Tibial nerve (tissue), 4 donors: ENCODE data around the gene ACSM3. TPM values are rescaled to one million over a fixed set of nuclear protein-coding genes. Genes with fewer than 3 reads are reported as not detected.

Source experiments
- DNase-seq, 2 donors: peaks; one replicate each; pipeline ENCODE4 v3.0.0-alpha.2; 2019; ENCODE audit warnings: low spot score in 2 of 2
- H3K27ac ChIP-seq, 4 donors: fragments of 200-600 bp; sonication (generic) in 3 of 4; one replicate each; pipeline ENCODE4 v1.5.1; 2017 to 2019; ENCODE audit warnings: mild to moderate bottlenecking in 1 of 4
- H3K27me3 ChIP-seq, 2 donors: fragments of 200-600 bp; sonication (generic) in 1 of 2; one replicate each; pipeline versions ENCODE4 v1.5.1 to v1.6.0; 2017 to 2019
- H3K36me3 ChIP-seq, 3 donors: fragments of 200-600 bp; sonication (generic); one replicate each; pipeline ENCODE4 v1.5.1; 2018 to 2019
- H3K4me1 ChIP-seq, 4 donors: fragments of 200-600 bp; sonication (generic) in 3 of 4; one replicate each; pipeline ENCODE4 v1.5.1; 2017 to 2019
- H3K4me3 ChIP-seq, 4 donors: fragments of 200-600 bp; sonication (generic) in 3 of 4; one replicate each; pipeline ENCODE4 v1.5.1; 2017 to 2019; ENCODE audit warnings: mild to moderate bottlenecking in 1 of 4, moderate library complexity in 1 of 4
- H3K9me3 ChIP-seq, 4 donors: fragments of 200-600 bp; sonication (generic) in 3 of 4; one replicate each; pipeline ENCODE4 v1.5.1; 2017 to 2019
- EP300 ChIP-seq, 2 donors: sonication (generic); formaldehyde crosslinking; IDR thresholded peaks; one replicate each; pipeline ENCODE4 v1.6.1; 2017; ENCODE audit warnings: antibody characterized with exemption in 2 of 2, mild to moderate bottlenecking in 1 of 2
- POLR2A ChIP-seq, 2 donors: fragments of 450-650 bp; IDR thresholded peaks; one replicate each; pipeline ENCODE4 v1.6.1; 2017; ENCODE audit warnings: antibody characterized with exemption in 2 of 2, mild to moderate bottlenecking in 2 of 2, moderate library complexity in 2 of 2
- WGBS, 2 donors: methylation state at CpG; one replicate each; pipeline ENCODE4 v1.1.5; 2018; 5-methylcytosine and 5-hydroxymethylcytosine counted together
- total RNA-seq, 4 donors: library from RNA; depleted of rRNA; stranded (reverse); fragments of >200 nt; gene quantifications; one replicate each; pipeline ENCODE4 v1.1.0, GENCODE V29; 2016
- TF ChIP-seq, protein P1 (sequence below), 5 experiments: fragments of 200-600 bp in 3 of 5; fragments of 450-650 bp in 2 of 5; sonication (generic) in 3 of 5; IDR thresholded peaks; one replicate each; pipeline ENCODE4 v1.5.1; 2016 to 2019; ENCODE audit warnings: antibody characterized with exemption in 5 of 5, mild to moderate bottlenecking in 3 of 5, moderate library complexity in 2 of 5

Gene ACSM3
- total RNA-seq, 4 donors from 2014 or later = 1.2 to 2.5 (median 1.6) TPM

DNA sequence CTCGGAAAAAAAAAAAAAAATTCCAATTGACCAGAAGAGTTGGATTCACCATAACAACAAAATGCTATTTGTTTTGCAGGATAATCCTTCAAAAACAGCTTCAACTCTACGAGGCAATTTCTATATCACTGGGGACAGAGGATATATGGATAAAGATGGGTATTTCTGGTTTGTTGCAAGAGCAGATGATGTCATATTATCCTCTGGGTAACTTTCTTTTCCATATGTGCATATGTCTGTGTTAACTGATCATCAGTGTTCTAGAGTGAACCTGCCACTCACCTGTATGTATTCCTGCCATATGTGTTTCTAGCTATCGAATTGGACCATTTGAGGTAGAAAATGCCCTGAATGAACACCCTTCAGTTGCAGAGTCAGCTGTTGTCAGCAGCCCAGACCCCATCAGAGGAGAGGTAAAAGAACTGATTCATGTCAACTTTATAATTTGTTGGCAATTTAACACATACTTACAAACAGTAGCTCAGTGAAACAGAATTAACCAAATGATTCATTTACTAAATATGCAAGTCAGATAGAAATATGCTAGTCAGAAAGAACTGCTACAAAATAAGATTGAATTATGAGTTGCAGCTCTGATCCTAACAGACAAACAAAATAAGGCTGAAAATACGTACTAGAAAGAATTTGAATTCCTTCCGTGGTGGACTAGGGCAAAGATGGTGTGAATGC lies 28.3 kb downstream of the ACSM3 start:
- Histone ChIP-seq H3K27me3 (no peaks in the 10 kb centered on the region), H3K27ac (no peak overlapping the region), H3K4me1 (no peaks in the 10 kb centered on the region), H3K4me3 (no peak overlapping the region), H3K9me3 (no peaks in the 10 kb centered on the region), H3K36me3 (peaks cover 0 to 14% (median 0%) of the 10 kb centered on the region in 3 donors)
- WGBS, 2 donors = 58 to 69% methylated on average over 5 of the region's 5 CpGs
- DNase-seq = no peak
- no peak for TF ChIP-seq POLR2A (IDR thresholded peaks at IDR 0.05)
- TF ChIP-seq, protein P1, sequence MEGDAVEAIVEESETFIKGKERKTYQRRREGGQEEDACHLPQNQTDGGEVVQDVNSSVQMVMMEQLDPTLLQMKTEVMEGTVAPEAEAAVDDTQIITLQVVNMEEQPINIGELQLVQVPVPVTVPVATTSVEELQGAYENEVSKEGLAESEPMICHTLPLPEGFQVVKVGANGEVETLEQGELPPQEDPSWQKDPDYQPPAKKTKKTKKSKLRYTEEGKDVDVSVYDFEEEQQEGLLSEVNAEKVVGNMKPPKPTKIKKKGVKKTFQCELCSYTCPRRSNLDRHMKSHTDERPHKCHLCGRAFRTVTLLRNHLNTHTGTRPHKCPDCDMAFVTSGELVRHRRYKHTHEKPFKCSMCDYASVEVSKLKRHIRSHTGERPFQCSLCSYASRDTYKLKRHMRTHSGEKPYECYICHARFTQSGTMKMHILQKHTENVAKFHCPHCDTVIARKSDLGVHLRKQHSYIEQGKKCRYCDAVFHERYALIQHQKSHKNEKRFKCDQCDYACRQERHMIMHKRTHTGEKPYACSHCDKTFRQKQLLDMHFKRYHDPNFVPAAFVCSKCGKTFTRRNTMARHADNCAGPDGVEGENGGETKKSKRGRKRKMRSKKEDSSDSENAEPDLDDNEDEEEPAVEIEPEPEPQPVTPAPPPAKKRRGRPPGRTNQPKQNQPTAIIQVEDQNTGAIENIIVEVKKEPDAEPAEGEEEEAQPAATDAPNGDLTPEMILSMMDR (IDR thresholded peaks at IDR 0.05) = no peak
- TF ChIP-seq EP300 (IDR thresholded peaks at IDR 0.05) = no peak

DNA sequence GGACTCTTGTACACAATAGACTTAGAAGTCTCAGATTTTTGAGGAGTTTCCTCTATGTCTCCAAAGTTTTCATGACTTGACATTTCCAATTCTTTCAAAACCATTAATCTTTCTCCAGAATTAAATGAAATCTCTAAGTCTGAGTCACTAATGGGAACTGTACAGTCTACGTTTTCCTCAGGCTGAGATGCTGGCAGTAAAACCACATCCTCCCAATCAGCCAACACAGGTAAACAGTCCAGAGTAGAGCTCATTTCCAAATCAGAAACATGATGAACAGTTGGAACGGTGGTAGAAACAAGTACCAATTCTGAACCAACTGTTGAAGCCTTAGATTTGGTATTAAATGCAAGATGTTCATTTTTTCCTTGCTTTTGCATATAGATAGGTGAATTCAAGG lies 34.5 kb downstream of the ACSM3 start:
- TF ChIP-seq POLR2A (IDR thresholded peaks at IDR 0.05) = no peak
- TF ChIP-seq, protein P1 (IDR thresholded peaks at IDR 0.05) = no peak
- TF ChIP-seq EP300 (IDR thresholded peaks at IDR 0.05) = no peak
- Histone ChIP-seq H3K36me3 (peaks cover 0 to 41% (median 0%) of the 10 kb centered on the region in 3 donors), H3K27ac (no peak overlapping the region), H3K9me3 (no peaks in the 10 kb centered on the region), H3K4me3 (no peak overlapping the region), H3K4me1 (no peaks in the 10 kb centered on the region), H3K27me3 (no peaks in the 10 kb centered on the region)
- no peak for DNase-seq
- WGBS, 2 donors = 84% methylated on average over 2 of the region's 2 CpGs

DNA sequence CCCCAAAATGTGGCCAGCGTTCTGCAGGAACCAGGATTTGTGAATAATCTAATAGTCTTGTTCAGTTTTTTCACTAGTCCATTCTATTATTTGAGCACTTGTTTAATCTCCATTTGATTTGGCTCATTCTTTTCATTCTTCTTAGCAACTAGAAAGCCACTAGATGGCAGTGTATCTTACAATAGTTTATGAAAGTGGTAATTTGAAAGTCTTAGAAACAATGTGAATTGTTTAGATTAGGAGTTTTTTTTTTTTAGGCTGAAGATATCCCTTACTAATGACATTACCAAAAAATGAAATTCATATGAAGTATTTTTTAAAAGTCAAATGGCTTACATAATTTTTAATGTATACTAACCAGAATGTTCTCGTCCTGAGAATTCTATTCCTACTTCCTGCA lies 35.8 kb downstream of the ACSM3 start:
- TF ChIP-seq POLR2A (IDR thresholded peaks at IDR 0.05) (no peak), EP300 (IDR thresholded peaks at IDR 0.05) (no peak)
- TF ChIP-seq, protein P1 (IDR thresholded peaks at IDR 0.05) = peak; percentile 47 to 60 (median 56)
- H3K36me3 ChIP-seq = peaks cover 0 to 41% (median 0%) of the 10 kb centered on the region in 3 donors
- H3K4me3 ChIP-seq = no peak overlapping the region
- no peak for DNase-seq
- peak overlapping the region in 1 of 4 donors; percentile 16 for H3K27ac ChIP-seq
- no peaks in the 10 kb centered on the region for H3K9me3 ChIP-seq
- H3K27me3 ChIP-seq = no peaks in the 10 kb centered on the region
- WGBS, 2 donors = 55 to 57% methylated on average over 2 of the region's 2 CpGs
- H3K4me1 ChIP-seq = no peaks in the 10 kb centered on the region

DNA sequence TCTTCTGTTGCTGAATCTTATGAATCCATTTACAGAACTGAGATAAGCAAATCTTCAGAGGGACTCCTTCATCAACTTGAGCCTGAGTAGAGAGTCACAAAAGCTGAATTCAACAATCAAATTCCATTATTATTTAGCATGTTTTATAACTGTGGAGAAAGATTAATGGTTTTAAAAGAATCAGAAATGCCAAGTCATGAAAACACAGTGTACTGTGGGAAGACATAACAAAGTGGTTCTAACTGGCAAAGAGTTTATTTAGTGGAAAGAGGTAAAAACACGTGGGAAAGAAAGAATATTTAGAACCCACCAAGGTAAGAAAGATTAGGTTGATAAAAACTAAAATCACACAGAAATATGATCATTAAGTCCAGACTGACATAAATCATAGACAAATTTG lies 37.5 kb downstream of the ACSM3 start:
- Histone ChIP-seq H3K27ac (no peak overlapping the region), H3K36me3 (peaks cover 0 to 27% (median 0%) of the 10 kb centered on the region in 3 donors), H3K4me3 (no peak overlapping the region), H3K9me3 (no peaks in the 10 kb centered on the region), H3K4me1 (peaks cover 0 to 11% (median 0%) of the 10 kb centered on the region in 4 donors), H3K27me3 (no peaks in the 10 kb centered on the region)
- TF ChIP-seq, protein P1 (IDR thresholded peaks at IDR 0.05) = no peak
- TF ChIP-seq EP300 (IDR thresholded peaks at IDR 0.05) = no peak
- no peak for TF ChIP-seq POLR2A (IDR thresholded peaks at IDR 0.05)
- DNase-seq = no peak
- WGBS, 2 donors = 49 to 53% methylated on average over 1 of the region's 1 CpG

DNA sequence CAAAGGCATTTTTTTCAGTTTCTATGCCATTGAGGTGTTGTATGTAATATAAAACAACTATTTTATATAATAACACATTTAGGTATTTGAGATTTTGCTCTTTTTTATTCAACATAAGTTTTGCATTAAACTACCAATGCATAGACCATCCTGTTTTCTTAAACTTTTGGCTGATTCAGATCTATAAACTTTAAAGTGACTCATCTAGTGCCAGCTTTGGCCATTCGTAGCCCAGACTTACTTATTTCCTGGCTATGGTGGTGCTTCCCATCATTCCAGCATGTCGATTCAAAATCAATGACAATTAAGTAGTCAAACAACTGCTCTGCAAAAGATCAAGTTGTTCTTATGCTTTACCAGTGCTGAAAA lies 39.4 kb downstream of the ACSM3 start:
- Histone ChIP-seq H3K27ac (no peak overlapping the region), H3K9me3 (no peaks in the 10 kb centered on the region), H3K27me3 (no peaks in the 10 kb centered on the region), H3K4me1 (peaks cover 0 to 21% (median 5%) of the 10 kb centered on the region in 4 donors), H3K4me3 (no peak overlapping the region), H3K36me3 (peaks cover 0 to 19% (median 0%) of the 10 kb centered on the region in 3 donors)
- TF ChIP-seq, protein P1 (IDR thresholded peaks at IDR 0.05) = no peak
- no peak for TF ChIP-seq EP300 (IDR thresholded peaks at IDR 0.05)
- TF ChIP-seq POLR2A (IDR thresholded peaks at IDR 0.05) = no peak
- no peak for DNase-seq
- WGBS, 2 donors = 85 to 89% methylated on average over 2 of the region's 2 CpGs
